Astrocyte (in vitro differentiated cells and primary cell): Measurements from ENCODE around the gene CHCHD5. TPM values are rescaled to one million over a fixed set of nuclear protein-coding genes. Genes with fewer than 3 reads are reported as not detected.

Experiments
- DNase-seq: peaks from one replicate; pipeline ENCODE4 v3.0.0-alpha.2; 2010; ENCODE audit warnings: low read depth
- FAIRE-seq: peaks from 2 replicates; lab custom pipeline; 2011; peaks lifted over from hg19 to GRCh38; lab: Jason Lieb, UNC
- H2AFZ ChIP-seq: 2 replicates; pipeline ENCODE4 v1.6.0; 2012; ENCODE audit warnings: low read depth, low read length, inconsistent platforms
- H3K27ac ChIP-seq: 2 replicates; pipeline ENCODE4 v1.5.1; 2011; ENCODE audit warnings: low read depth, low read length, inconsistent platforms
- H3K27me3 ChIP-seq: 2 replicates; pipeline ENCODE4 v1.6.0; 2011; ENCODE audit warnings: low read length, inconsistent platforms; ENCODE audit not compliant: insufficient read depth
- H3K36me3 ChIP-seq: 2 replicates; pipeline ENCODE4 v1.5.1; 2011; ENCODE audit warnings: low read length, inconsistent platforms; ENCODE audit not compliant: insufficient read depth
- H3K4me1 ChIP-seq: 2 replicates; pipeline ENCODE4 v1.5.1; 2011; ENCODE audit warnings: low read length, inconsistent platforms; ENCODE audit not compliant: insufficient read depth
- H3K4me2 ChIP-seq: 2 replicates; pipeline ENCODE4 v1.6.0; 2012; ENCODE audit warnings: low read length, inconsistent platforms
- H3K4me3 ChIP-seq: 2 replicates; pipeline ENCODE4 v1.5.1; 2011; ENCODE audit warnings: low read depth, mild to moderate bottlenecking, low read length, inconsistent platforms; ENCODE audit not compliant: insufficient read depth
- H3K79me2 ChIP-seq: 2 replicates; pipeline ENCODE4 v1.6.0; 2012; ENCODE audit warnings: mild to moderate bottlenecking, low read length, inconsistent platforms; ENCODE audit not compliant: insufficient read depth
- H3K9ac ChIP-seq: 2 replicates; pipeline ENCODE4 v1.6.0; 2012; ENCODE audit warnings: mild to moderate bottlenecking, low read length, inconsistent platforms
- H3K9me3 ChIP-seq: 2 replicates; pipeline ENCODE4 v1.5.1; 2012; ENCODE audit warnings: low read depth, mild to moderate bottlenecking, low read length, inconsistent platforms; ENCODE audit not compliant: insufficient read depth
- H4K20me1 ChIP-seq: 2 replicates; pipeline ENCODE4 v1.6.0; 2012; ENCODE audit warnings: low read length, inconsistent platforms; ENCODE audit not compliant: insufficient read depth
- H3K27ac Mint-ChIP-seq: one replicate; pipeline ENCODE4 v1.8.0; 2021; ENCODE audit warnings: mild to moderate bottlenecking, mixed read lengths; ENCODE audit not compliant: unreplicated experiment
- H3K27me3 Mint-ChIP-seq: one replicate; pipeline ENCODE4 v1.8.0; 2021; ENCODE audit warnings: low read depth, mixed read lengths; ENCODE audit not compliant: unreplicated experiment
- H3K36me3 Mint-ChIP-seq: one replicate; pipeline ENCODE4 v1.8.0; 2021; ENCODE audit warnings: low read depth, mixed read lengths; ENCODE audit not compliant: unreplicated experiment
- H3K4me1 Mint-ChIP-seq: one replicate; pipeline ENCODE4 v1.8.0; 2021; ENCODE audit warnings: low read depth, mixed read lengths; ENCODE audit not compliant: unreplicated experiment
- H3K4me3 Mint-ChIP-seq: one replicate; pipeline ENCODE4 v1.8.0; 2021; ENCODE audit warnings: mild to moderate bottlenecking, moderate library complexity, mixed read lengths; ENCODE audit not compliant: unreplicated experiment
- H3K9me3 Mint-ChIP-seq: one replicate; pipeline ENCODE4 v1.8.0; 2021; ENCODE audit warnings: mild to moderate bottlenecking, mixed read lengths; ENCODE audit not compliant: unreplicated experiment
- CTCF ChIP-seq: IDR thresholded peaks from 2 replicates; pipeline ENCODE4 v1.5.1; 2011; ENCODE audit warnings: low read depth, mild to moderate bottlenecking, inconsistent platforms, low read length, moderate library complexity; ENCODE audit not compliant: insufficient read depth
- EZH2 ChIP-seq: IDR thresholded peaks from 2 replicates; pipeline ENCODE4 v1.6.1; 2012; ENCODE audit warnings: mild to moderate bottlenecking, low read length, inconsistent platforms; ENCODE audit not compliant: insufficient read depth
- total RNA-seq: library from RNA; stranded (reverse); gene quantifications from 2 replicates; pipeline ENCODE4 v1.2.1, GENCODE V29; 2021

CHCHD5 gene
- total RNA-seq, 1 donor from 2014 or later: 17.9 TPM

- no peaks in the 10 kb centered on the region for H4K20me1 ChIP-seq
- H3K36me3 ChIP-seq: no peaks in the 10 kb centered on the region
- no peak for DNase-seq
- H3K9me3 ChIP-seq: no peaks in the 10 kb centered on the region
- Mint-ChIP-seq H3K36me3 (peaks cover 2% of the 10 kb centered on the region), H3K4me1 (peaks cover 33% of the 10 kb centered on the region), H3K27ac (no peak overlapping the region), H3K9me3 (peaks cover 3% of the 10 kb centered on the region), H3K27me3 (peaks cover 12% of the 10 kb centered on the region), H3K4me3 (no peak overlapping the region)
- no peak overlapping the region for H3K27ac ChIP-seq
- H3K27me3 ChIP-seq: no peaks in the 10 kb centered on the region
- H3K4me3 ChIP-seq: no peak overlapping the region
- no peak overlapping the region for H3K9ac ChIP-seq
- peaks cover 24% of the 10 kb centered on the region for H3K4me1 ChIP-seq
- H2AFZ ChIP-seq: no peak overlapping the region
- no peak overlapping the region for H3K4me2 ChIP-seq
- no peak for FAIRE-seq
- H3K79me2 ChIP-seq: no peaks in the 10 kb centered on the region
- TF ChIP-seq CTCF (no peak), EZH2 (no peak)
Measured at GRCh38 chr2:112637289-112637660, 52.9 kb downstream of the CHCHD5 start.

Other genes starting within 250 kb of the CHCHD5 start
- gene RGPD8, start 151.0 kb upstream of the CHCHD5 start, total RNA-seq: 9.6 and 11.6 TPM in 2 replicates
- 51.6 and 58.1 TPM in 2 replicates for gene TTL, start 102.5 kb upstream of the CHCHD5 start, total RNA-seq
- 21.0 and 26.8 TPM in 2 replicates for gene POLR1B, start 42.1 kb upstream of the CHCHD5 start, total RNA-seq
- 96.7 and 122 TPM in 2 replicates for gene SLC20A1, start 61.3 kb downstream of the CHCHD5 start, total RNA-seq
- gene NT5DC4, start 136.4 kb downstream of the CHCHD5 start, total RNA-seq: not detected in 2 replicates
- 0.96 and 2.1 TPM in 2 replicates for gene CKAP2L, start 180.0 kb downstream of the CHCHD5 start, total RNA-seq
- 0.31 and 0.43 TPM in 2 replicates for gene IL1A, start 199.9 kb downstream of the CHCHD5 start, total RNA-seq